Measurements from ENCODE around the gene OPRD1.

DNA sequence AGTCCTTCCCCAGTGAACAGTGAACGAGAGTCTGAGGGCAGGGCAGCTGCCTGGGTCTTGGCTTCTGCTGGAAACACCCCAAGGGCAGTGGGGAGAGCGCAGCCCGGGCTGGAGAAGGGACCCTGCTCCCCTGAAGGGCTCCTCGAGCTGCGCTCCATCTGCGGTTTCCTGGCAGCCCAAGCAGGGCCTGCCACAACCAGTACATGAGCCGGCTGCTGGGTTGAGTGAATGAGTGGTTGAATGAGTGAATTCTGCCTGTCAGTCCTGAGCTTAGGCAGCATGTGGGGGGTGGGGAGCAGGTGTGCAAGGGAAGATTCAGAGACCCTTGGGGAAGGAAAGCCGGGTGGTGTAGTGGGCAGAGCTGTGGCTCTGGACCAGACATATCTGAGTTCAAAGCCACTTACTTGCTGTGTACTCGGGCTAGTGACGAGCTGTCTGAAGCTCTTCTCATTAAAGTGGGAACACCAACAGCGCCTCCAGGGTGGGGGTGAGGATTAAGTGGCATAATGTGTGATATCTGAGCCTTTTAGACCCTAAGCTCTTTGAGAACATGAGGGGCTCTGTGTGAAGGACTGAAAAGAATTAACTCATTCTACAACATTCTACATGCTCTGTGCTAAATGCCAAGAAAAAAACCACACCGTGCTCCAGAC lies 3.7 kb downstream of the OPRD1 start:
- TF ChIP-seq POLR2AphosphoS5 (IDR thresholded peaks at IDR 0.05) (no peak), POLR2A (IDR thresholded peaks at IDR 0.05) (no peak), EP300 (IDR thresholded peaks at IDR 0.05; ENCODE audit: low read depth) (no peak)
- TF ChIP-seq, protein P1, sequence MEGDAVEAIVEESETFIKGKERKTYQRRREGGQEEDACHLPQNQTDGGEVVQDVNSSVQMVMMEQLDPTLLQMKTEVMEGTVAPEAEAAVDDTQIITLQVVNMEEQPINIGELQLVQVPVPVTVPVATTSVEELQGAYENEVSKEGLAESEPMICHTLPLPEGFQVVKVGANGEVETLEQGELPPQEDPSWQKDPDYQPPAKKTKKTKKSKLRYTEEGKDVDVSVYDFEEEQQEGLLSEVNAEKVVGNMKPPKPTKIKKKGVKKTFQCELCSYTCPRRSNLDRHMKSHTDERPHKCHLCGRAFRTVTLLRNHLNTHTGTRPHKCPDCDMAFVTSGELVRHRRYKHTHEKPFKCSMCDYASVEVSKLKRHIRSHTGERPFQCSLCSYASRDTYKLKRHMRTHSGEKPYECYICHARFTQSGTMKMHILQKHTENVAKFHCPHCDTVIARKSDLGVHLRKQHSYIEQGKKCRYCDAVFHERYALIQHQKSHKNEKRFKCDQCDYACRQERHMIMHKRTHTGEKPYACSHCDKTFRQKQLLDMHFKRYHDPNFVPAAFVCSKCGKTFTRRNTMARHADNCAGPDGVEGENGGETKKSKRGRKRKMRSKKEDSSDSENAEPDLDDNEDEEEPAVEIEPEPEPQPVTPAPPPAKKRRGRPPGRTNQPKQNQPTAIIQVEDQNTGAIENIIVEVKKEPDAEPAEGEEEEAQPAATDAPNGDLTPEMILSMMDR (IDR thresholded peaks at IDR 0.05), result no peak

Measured in transverse colon (tissue), 4 donors.